HUES48 (cell line): ENCODE measurements around the gene PHF23.

ENCODE experiments used
- H3K27ac ChIP-seq: one replicate; pipeline ENCODE4 v1.7.0; 2013; ENCODE audit warnings: low read depth, low read length, inconsistent platforms
- H3K27me3 ChIP-seq: 2 replicates; pipeline ENCODE4 v1.6.1; 2013; ENCODE audit warnings: mild to moderate bottlenecking, low read length; ENCODE audit not compliant: control insufficient read depth, insufficient read depth
- H3K36me3 ChIP-seq: 2 replicates; pipeline ENCODE4 v1.6.1; 2013; ENCODE audit warnings: low read length; ENCODE audit not compliant: control insufficient read depth, insufficient read depth
- H3K4me1 ChIP-seq: 2 replicates; pipeline ENCODE4 v1.6.1; 2013; ENCODE audit warnings: mild to moderate bottlenecking, low read length; ENCODE audit not compliant: control insufficient read depth, insufficient read depth
- H3K4me3 ChIP-seq: 2 replicates; pipeline ENCODE4 v1.5.1; 2013; ENCODE audit warnings: mild to moderate bottlenecking, low read depth, low read length
- H3K9ac ChIP-seq: 2 replicates; pipeline ENCODE4 v1.6.1; 2013; ENCODE audit warnings: mild to moderate bottlenecking, low read depth, low read length, moderate library complexity
- H3K9me3 ChIP-seq: 2 replicates; pipeline ENCODE4 v1.6.1; 2013; ENCODE audit warnings: low read length; ENCODE audit not compliant: control insufficient read depth, insufficient read depth

PHF23 gene

DNA sequence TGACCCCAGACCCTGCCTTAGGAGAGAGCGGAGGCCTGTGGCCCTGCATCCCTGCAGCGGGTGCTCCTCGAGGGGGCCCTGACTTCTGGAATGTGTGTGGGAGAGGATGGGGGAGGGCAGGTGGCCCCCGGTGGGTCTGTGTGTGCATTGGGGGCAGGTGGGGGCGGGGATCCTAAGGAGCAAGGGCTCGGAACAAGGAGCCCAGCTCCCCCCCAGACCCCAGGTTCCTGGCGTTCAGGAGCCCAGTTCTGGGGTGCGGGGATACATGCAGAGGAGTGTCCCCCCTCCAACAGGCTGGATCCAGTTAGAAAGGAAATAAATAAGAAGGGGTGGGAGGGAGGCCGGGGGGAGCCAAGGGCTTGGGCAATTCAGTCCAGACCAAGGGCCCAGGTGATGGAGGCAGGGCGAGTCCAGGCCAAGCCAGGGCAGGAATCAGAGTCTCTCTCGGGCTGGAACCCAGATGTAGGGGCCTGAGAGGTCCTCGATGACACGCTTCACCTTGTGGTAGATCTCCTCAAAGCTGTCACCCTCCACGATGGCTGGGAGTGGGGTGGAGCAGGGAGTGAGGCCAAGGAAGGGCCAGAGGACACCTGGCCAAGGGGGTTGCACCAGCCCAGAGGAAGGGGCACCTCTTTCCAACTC is 48.9 kb downstream of the PHF23 start:
- no peaks in the 10 kb centered on the region for H3K9me3 ChIP-seq
- H3K27ac ChIP-seq, result no peak overlapping the region
- no peak overlapping the region for H3K9ac ChIP-seq
- H3K36me3 ChIP-seq, result peaks cover 43% of the 10 kb centered on the region
- no peaks in the 10 kb centered on the region for H3K27me3 ChIP-seq
- H3K4me3 ChIP-seq, result no peak overlapping the region
- no peaks in the 10 kb centered on the region for H3K4me1 ChIP-seq

DNA sequence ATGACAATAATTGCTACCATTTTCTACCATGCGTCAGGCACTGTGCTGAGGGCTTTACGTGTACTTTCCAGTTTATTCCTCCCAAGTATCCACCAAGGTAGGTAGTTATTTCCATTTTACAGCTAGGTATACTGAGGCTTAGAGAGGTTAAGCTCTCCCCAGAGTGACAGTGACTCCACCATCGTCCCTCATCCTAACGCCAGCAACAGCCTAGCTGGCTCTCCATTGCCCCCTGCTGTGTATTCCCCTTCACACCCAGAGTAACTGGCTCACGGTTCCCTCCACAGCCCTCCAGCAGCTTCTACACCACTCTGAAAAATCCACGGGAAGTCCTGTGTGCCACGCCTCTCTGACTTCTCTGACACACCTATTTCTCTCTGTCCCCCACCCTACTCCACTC is 53.0 kb downstream of the PHF23 start:
- H3K27ac ChIP-seq, result no peak overlapping the region
- no peak overlapping the region for H3K9ac ChIP-seq
- no peaks in the 10 kb centered on the region for H3K9me3 ChIP-seq
- no peak overlapping the region for H3K4me3 ChIP-seq
- H3K27me3 ChIP-seq, result no peaks in the 10 kb centered on the region
- no peaks in the 10 kb centered on the region for H3K4me1 ChIP-seq
- peaks cover 14% of the 10 kb centered on the region for H3K36me3 ChIP-seq
